HK-2 (cell line): Measurements from ENCODE around the gene EIF2A.
"Not testable (repeated sequence)": the region's sequence is repeated elsewhere in the genome, so short reads cannot be mapped to it uniquely, and the experiment has no call there.

Experiments used
- DNase-seq: peaks from one replicate; pipeline ENCODE4 v3.0.0-alpha.2; 2018; ENCODE audit not compliant: unreplicated experiment

The EIF2A gene

DNA sequence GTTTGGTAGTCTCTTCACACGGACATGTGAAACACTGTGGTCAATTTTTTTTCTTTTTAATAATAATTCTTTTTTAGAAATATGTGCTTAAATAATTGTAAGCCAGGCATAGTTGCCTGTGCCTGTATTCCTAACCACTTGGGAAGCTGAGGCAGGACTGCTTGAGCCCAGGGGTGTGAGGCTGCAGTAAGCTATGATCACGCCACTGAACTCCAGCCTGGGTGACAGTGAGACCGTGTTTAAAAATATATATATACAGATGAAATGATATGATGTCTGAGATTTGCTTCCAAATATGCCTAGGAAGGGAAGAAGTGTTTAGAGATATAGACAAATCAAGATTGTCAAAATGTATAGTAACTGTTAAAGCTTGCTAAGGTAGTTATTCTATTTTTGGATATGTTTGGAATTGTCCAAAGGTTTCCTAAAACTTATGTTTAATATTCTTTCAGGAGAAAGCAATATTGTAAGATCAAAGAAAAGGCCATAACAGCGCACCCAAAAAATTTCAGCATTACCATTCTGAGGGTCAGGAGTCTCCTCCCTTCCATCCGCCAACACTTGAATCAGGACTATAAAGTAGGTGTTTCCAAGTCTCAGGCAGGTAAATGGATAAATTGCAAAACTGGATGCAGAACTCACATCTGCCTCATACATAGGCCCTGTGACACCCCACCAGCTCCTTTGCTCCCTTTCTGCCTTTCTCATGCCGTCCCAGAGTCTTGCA is 56.0 kb downstream of the EIF2A start:
- DNase-seq = no peak

DNA sequence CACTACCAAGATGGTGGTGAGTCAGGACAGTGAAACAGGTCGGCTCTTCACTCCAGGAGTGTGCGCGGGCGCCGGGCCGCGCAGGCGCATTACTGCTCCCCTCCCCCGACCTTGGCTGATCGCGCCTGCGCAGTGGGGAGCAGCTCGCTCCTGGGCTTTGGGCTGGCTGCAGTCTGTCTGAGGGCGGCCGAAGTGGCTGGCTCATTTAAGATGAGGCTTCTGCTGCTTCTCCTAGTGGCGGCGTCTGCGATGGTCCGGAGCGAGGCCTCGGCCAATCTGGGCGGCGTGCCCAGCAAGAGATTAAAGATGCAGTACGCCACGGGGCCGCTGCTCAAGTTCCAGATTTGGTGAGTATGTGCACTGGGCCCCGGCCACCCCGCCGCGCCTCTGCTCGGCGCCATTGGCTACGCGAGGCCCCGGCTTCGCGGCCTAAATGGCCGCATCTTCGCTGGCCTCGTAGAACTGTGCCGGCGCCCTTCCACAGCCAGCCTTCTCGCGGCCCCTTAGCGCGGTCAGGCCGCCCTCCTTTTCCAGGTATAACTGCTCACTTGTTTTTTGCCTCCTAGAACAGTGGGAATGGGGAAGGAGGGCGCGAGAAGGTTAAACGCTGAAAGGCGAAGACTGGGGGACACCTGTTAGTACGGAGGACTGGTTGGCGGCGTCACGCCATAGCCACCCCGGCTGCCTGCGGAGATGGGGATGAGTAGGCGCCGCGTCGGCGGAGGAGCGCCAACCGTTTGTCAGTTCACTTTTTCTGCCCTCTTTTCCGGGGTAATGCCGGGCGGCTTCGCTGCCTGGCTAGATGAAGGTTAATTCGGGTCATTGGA is 56.8 kb downstream of the EIF2A start, which contains the start of gene SELENOT:
TSS of gene SELENOT (plus strand) at position 169 of the 827 bp plus-strand sequence. CDS start at position 211, 42 bp downstream.
- DNase-seq = peak; percentile 98

DNA sequence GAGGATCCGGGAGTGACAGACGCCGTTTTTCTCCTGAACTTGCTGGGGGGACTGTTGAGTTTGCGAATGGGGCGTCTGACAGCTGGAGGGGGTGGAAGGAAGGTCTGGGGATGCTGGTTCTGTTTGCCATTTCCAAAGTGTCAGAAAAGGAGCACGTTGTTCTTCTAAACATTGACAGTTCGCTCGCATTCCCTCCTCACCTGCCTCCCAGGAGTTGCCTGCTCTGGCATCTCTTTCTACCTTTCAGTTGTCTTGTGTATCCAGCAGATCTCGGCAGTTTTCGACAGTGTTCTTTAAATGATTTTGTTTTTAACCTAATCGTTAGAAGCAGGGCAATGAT is 57.4 kb downstream of the EIF2A start:
- no peak for DNase-seq

DNA sequence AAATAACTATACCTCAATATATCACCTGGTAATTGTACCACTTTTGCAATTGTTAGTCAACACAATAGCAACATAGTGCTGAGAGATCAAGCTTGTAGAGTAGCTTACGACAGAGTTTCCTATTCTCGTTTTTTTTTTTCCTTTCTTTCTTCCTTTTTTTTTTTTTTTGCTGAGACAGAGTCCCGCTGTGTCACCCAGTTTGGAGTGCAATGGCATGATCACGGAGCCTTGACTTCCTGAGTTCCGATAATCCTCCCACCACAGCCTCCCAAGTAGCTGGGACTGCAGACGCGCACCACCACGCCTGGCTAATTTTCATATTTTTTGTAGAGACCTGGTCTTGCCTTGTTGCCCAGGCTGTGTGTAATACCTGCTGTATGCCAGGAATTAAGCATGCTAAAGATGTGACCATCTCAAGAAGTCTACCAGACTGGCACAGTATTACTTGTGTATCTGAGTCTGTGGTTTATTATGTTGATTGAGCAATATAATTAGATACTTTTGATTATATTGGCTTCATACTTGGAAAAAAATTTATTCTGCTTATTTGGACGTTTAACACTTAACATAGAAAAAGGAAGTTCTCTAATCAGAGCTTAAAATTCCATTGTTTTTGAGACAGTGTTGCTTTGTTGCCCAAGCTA is 59.5 kb downstream of the EIF2A start:
- no peak for DNase-seq

DNA sequence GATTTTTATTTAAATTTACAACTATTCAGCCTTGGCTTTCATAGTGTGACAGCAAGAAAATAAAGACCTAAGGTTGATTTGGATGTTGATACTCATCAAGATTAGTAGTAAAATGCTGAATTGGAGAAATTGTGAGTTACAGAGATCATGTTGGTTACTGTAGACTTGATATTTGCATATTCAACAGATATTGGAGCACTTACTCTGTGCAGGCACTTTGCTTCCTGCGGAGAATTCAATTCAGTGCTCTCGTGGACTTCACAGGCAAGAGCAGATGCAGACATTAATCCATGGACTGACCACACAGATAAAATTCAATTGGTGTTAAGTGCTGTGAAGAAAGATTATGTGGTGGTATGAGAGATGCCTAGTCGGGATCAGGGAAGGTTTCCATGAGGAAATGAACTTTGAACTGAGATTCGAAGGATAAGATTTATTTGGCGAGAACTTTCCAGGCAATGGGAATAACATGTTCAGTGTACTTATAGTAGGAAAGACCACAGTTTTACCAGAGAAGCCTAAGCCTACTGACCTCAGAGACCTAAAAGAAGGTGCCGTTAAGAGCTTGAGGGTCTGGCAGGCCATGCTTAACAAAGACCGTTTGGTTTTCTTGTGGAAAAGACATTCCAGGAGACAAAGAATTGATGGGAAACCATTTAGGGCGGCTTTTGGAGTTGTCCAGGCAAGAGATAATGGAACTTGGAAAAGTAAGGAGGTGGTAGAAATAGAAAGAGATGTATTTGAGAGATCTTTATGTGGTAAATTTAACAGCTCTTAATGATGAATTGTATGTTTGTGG is 60.9 kb downstream of the EIF2A start:
- DNase-seq = no peak

DNA sequence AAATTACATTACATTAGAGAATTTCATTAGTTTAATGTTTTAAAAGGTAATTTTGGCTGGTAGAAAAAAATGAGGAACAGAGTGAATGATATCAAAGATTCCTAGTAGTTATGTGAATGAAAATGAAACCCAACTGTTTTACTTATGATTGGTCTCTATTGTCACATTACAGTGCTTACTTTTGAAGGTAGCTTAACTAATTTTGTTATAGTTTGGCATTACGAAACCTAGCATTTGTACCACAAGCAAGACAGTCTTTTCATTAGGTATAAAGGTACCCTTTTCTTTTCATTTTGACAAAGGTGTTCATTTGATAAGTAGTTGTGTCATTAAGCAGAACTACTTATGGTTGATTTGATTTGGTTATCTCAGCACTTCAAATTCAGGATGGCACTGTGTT is 63.4 kb downstream of the EIF2A start:
- no peak for DNase-seq

DNA sequence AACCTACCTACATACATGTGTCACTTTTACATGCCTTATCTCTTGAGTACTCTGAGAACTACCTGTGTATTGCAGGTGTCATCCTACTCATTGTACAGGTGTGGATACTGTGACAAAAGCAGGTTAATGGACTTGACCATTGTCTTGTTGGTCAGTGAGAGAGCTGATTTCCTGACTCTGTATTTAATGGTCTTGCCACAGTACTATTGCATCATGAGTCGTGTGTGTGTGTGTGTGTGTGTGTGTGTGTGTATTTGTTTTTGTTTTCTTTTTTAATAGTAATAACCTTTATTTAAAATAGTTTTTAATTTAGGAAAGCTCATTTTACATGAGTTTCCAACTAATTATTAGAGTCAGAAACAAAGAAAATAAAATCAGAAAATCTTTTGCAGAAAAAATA is 64.2 kb downstream of the EIF2A start:
- DNase-seq = no peak

DNA sequence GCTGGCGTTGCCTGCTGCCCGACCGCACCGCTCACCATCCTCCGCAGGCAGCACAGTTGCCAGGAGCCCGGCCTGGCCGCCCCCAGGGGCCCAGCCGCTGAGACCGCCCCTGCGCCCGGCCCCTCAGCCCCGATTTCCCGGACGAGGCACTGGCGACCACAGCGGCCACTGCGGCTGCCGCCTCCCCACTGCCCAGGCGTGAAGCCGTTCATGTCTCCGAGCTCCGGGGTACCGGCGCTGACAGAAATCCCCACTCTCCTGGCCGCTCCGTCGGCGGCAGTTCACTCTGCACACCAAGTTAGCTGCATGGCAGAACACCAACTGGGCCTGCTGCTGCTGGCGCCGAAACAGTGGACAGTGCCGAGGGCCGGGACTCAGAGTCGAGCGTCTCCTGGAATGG is 65.1 kb downstream of the EIF2A start:
- DNase-seq = no peak

DNA sequence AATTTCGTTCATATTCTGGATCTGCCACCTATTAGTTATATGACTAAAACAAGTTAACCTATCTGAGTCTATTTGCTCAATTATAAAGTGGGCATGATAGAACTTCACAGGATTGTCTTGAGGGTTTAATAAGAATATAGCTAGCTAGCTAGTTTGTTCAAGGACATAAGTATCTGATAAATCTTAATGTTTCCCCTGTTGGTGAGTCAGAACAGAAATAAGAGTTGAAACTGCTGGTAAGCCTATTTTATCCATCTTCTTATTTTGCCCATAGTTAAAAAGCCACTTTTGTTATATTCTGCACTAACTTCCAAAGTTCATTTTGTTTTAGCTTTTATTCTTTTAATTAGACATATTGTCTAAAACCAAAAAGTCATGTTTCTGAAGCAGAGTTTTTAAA is 65.9 kb downstream of the EIF2A start:
- no peak for DNase-seq

DNA sequence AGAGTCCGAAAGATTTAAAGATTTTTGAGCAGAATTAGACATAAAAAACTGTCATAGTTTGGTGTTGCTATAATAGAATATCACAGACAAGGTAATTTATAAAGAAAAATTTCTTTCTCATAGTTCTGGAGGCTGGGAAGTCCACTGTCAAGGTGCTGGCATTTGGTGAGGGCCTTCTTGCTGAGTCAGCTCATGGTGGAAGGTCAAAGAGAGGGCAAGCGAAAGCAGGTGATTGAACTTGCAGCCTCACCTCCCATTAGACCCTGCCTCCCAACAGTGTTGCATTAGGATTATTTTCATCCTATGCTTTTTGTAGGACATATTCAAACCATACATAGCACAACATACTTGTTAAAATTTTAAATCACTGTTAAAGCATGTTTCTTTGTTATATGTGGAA is 66.4 kb downstream of the EIF2A start:
- no peak for DNase-seq

DNA sequence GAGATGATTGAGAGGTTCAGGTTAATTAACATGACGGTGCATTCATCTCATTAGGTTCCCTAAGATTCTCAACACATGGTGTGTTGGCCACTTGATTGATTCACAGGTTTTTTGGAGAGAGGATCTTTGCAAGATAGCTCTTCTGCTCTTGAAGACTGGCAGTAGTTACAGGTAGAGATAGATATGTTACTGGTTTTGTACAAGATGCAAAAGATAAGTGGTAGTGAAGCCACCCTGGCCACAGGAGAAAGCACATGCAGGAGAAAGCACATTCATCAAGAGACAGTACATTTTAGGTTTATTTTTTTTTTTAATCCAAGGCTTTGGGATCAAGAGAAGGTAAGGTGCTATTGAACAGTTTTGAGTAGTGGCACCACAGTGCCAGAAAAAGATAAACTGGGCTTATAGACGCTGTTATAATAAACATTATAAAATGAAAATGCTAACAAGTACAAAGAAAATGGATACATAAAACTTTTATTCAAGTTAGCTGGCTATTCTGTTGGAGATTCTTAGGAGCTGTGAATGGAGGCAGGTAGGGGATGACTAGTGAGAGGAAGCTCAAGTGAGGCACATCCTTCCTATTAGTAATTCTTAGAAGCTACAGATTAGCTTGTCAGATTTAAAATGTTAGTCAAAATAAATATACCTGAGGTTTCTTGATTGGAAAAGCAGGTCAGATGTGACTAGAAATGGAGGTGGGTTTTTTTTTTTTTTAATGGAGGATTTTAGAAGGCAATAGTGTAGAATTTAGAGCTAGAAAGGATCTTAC is 67.3 kb downstream of the EIF2A start:
- DNase-seq = no peak

DNA sequence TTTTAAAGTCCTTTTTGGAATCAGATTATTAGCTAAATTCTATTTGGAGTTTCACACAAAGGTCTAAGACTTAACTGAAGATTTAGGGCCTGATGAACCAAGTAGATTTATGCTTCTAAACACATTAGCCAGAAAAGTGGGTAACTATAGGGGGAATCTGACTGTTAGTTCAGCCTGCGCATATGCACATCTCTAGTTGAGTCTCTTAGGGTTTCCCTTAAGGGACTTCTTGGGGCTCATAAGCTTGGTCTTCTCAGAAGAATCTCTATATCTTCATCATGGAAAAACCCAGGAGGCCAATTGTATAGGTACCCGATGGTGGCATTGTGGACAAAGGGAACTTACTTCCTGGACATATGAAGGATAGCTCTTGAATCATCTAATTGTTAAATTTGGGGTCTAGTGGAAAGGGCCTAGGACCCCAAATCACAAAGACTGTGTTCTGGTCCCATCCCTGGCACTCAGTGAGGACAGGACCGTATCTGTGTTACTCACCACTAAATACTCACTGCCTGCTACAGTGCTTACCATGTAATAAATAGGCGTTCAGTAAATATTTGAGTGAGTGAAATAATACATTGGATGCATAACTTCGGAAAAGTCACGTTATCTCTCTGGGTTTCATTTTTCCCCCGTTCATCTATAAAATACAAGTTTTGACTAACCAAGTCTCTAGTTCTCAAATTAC is 73.6 kb downstream of the EIF2A start:
- DNase-seq = no peak

DNA sequence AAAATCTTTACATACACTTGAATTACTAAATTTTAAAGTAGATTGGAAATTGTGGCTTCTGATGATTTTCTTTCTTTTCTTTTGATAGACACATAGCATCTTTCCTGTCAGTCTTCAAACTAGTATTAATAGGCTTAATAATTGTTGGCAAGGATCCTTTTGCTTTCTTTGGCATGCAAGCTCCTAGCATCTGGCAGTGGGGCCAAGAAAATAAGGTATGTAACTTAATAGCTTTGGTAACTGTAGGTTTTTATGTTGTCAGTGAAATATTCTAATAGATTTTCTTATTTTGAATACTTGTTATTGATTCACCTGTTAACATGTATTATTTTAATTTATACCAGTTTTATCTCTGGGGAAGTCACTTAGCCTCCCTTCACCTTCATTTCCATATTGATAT is 76.4 kb downstream of the EIF2A start:
- DNase-seq = not testable (repeated sequence)

DNA sequence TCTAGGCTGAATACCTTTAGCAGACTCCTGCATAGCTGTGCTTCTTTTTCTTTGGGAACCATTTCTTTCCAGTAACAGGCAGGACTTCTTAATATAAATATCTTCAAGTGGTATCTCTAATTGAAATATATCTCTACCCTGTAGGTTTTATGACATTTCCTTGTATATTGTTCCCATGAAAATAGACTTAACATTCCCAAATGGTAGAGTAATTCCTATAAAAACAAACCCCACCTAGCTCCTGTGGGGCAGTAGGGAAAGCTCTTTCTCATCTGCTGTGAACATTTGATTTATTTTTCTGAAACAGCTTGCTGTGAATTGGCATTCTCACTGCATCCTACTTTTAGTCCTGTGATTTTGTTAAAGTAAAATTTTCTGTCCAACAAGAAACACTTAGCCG is 77.4 kb downstream of the EIF2A start:
- DNase-seq = no peak

DNA sequence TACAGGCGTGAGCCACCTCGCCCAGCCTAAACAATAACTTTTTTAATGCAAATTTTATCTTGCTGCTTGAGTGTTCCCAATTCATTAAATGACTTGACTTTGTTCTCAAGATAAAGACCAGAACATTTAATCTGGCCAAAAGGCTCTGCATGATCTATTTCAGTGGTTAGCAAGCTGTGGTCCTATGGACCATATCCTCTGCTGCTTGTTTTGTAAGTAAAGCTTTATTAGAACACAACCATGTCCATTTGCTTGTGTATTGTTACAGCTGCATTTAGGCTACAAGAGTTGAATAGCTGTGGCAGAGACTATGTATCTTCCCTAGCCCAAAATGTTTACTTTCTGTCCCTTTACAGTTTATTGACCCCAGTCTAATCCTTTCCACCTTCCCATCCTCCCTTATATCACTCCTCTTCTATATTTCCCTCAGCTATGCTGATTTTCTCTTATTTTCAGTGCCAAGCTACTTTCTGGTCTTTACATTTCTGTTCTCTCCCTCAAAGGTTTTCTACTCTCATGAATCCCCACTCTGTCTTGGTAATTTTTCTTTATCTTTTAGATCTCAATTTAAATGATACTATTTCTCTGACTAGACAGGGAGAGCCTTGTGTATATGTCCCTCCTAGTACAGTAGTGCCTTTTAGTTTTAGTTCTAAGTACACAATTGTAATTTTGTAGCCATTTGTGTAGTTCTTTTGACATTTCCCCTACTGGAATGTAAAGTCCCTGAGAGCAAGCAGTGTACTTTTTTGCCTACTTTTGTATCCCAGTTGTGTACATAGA is 79.8 kb downstream of the EIF2A start:
- DNase-seq = no peak

DNA sequence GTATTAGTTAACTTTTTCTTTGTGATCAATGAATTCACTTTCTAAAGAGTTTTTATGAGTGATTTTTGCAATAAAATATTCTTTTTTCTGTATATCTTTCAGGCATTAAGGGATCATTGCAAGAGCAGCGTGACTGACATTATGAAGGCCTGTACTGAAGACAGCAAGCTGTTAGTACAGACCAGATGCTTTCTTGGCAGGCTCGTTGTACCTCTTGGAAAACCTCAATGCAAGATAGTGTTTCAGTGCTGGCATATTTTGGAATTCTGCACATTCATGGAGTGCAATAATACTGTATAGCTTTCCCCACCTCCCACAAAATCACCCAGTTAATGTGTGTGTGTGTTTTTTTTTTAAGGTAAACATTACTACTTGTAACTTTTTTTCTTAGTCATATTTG is 81.0 kb downstream of the EIF2A start:
- no peak for DNase-seq

DNA sequence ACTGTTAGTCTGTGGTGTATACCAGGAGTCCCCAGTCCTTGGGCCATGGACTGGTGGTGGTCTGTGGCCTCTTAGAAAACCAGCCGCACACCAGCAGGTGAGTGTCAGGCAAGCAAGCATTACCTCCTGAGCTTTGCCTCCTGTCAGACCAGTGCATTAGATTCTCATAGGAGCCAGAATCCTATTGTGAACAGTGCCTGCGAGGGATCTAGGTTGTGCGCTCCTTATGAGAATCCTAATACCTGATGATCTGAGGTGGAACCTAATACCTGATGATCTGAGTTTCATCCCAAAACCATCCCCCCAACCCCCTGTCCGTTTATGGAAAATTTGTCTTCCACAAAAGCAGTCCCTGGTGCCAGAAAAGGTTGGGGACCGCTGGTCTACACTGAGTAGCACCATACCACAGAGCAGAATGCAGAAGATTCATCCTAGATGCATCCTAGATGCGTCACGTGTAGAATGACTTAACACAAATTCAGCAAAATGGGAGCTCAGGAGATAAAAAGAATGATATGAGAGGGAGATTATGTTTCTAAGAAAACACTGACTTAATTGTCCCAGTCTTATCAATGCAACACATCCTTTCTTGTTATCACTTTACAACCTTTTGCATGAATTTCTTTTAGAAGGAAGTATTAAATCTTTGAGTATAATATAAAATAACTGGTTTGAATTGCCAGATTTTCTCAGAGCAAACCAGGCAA is 85.1 kb downstream of the EIF2A start:
- no peak for DNase-seq

DNA sequence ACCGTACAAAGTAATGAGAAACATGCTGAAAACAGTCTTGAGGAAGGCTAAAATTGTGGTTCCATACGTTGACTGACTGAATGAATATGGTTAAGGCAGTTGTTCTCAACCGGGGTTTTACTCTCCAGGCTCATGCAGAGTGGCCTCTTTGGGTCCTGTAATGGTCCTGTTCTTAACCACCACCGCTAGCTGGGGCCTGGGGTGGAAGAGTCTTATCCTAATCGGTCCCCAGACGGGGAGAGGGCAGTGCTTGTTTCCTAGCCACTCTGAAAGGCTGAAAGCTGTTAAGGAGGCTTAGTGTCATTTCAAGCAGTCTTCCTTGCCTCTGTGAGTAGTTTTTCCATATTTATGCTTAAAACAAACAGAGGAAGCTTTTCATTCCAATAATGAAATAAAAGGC is 88.5 kb downstream of the EIF2A start:
- no peak for DNase-seq

DNA sequence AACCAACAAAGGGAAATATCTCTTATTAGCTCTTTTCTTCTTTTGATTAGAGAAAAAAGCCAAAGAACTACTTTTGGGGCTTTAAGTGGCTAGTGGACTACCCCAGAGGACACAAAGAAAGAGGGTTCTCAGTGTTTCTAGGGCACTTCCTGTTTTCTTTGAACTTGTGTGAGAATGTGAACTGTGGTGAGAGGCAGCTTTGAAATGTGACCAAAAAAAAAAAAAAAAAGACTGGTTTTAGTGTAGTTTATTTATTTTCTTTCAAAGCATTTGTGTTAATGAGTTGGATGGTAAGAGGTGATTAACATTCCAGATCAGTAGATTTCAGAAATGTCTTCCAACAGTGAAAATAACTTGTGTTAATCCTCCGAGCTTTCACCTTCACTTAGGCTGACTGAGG is 88.9 kb downstream of the EIF2A start:
- no peak for DNase-seq
